H1 (cell line): ENCODE measurements around the gene LRRC45. TPM values are rescaled to one million over a fixed set of nuclear protein-coding genes. Genes with fewer than 3 reads are reported as not detected.
A peak's percentile ranks its signal among the peaks of the same experiment; 100 is the strongest.

Source experiments
- ATF3 ChIP-seq: IDR thresholded peaks from 2 replicates; pipeline ENCODE4 v1.6.1; 2011; ENCODE audit warnings: low read depth, mild to moderate bottlenecking, low read length; ENCODE audit not compliant: insufficient read depth
- BCL11A ChIP-seq, 2 experiments: IDR thresholded peaks; one replicate each; pipeline ENCODE4 v1.6.1; 2011; ENCODE audit warnings: low read depth in 2 of 2, low read length in 2 of 2, mild to moderate bottlenecking in 2 of 2
- CBX8 ChIP-seq: fragments of 300-800, 300-1000 bp; sonication (generic); IDR thresholded peaks from 2 replicates; pipeline ENCODE4 v1.7.1; 2016; ENCODE audit warnings: low read depth, low read length, borderline replicate concordance
- CHD2 ChIP-seq: IDR thresholded peaks from 2 replicates; pipeline ENCODE4 v1.6.1; 2012; ENCODE audit warnings: low read length, improper control_type of control experiment
- CREB1 ChIP-seq: IDR thresholded peaks from 2 replicates; pipeline ENCODE4 v1.6.1; 2012; ENCODE audit warnings: inconsistent platforms
- CTBP2 ChIP-seq: IDR thresholded peaks from 2 replicates; pipeline ENCODE4 v1.7.0; 2011; ENCODE audit warnings: borderline replicate concordance, mild to moderate bottlenecking, moderate library complexity, mixed read lengths, low read length; ENCODE audit not compliant: insufficient read depth, insufficient read length
- FOSL1 ChIP-seq: IDR thresholded peaks from 2 replicates; pipeline ENCODE4 v1.6.1; 2011; ENCODE audit warnings: mild to moderate bottlenecking, low read depth, low read length, moderate library complexity; ENCODE audit not compliant: insufficient read depth
- HDAC2 ChIP-seq, 2 experiments: fragments of 300-600 bp in 1 of 2; sonication (generic) in 1 of 2; IDR thresholded peaks; 2 replicates each; pipeline ENCODE4 v1.6.1; 2011 to 2012; ENCODE audit warnings: low read depth in 2 of 2, low read length in 2 of 2, mild to moderate bottlenecking in 2 of 2, moderate library complexity in 2 of 2, borderline replicate concordance in 1 of 2, inconsistent platforms in 1 of 2
- JUND ChIP-seq: IDR thresholded peaks from 2 replicates; pipeline ENCODE4 v1.6.1; 2011; ENCODE audit warnings: mild to moderate bottlenecking, improper control_type of control experiment, low read length
- KDM1A ChIP-seq: fragments of 200-600, 300-600 bp; sonication (generic); IDR thresholded peaks from 2 replicates; pipeline ENCODE4 v1.7.1; 2016; ENCODE audit warnings: mild to moderate bottlenecking, low read length, borderline replicate concordance
- KDM4A ChIP-seq: IDR thresholded peaks from one replicate; pipeline ENCODE4 v1.7.1; 2012; ENCODE audit warnings: low read depth, mild to moderate bottlenecking, moderate library complexity, low read length, inconsistent platforms; ENCODE audit not compliant: severe bottlenecking
- RAD21 ChIP-seq, 2 experiments: IDR thresholded peaks in 1 of 2; conservative IDR thresholded peaks in 1 of 2; 2 replicates each; pipeline ENCODE4 v1.6.1; 2011; ENCODE audit warnings: low read depth in 2 of 2, low read length in 2 of 2, improper control_type of control experiment in 1 of 2, inconsistent platforms in 1 of 2, mild to moderate bottlenecking in 1 of 2, moderate library complexity in 1 of 2
- RFX5 ChIP-seq: IDR thresholded peaks from 2 replicates; pipeline ENCODE4 v1.6.1; 2011; ENCODE audit warnings: low read depth, low read length, improper control_type of control experiment, borderline replicate concordance
- SIN3A ChIP-seq, 2 experiments: IDR thresholded peaks in 1 of 2; conservative IDR thresholded peaks in 1 of 2; 2 replicates each; pipeline ENCODE4 v1.6.1; 2011 to 2012; ENCODE audit warnings: low read length in 2 of 2, improper control_type of control experiment in 1 of 2, low read depth in 1 of 2, mild to moderate bottlenecking in 1 of 2
- SIRT6 ChIP-seq: IDR thresholded peaks from one replicate; pipeline ENCODE4 v1.7.1; 2012; ENCODE audit warnings: low read length, inconsistent platforms
- SP1 ChIP-seq: IDR thresholded peaks from 2 replicates; pipeline ENCODE4 v1.6.1; 2011; ENCODE audit warnings: low read depth, low read length
- SUZ12 ChIP-seq: fragments of 200-600 bp; sonication (generic); IDR thresholded peaks from 2 replicates; pipeline ENCODE4 v1.6.1; 2012; ENCODE audit warnings: mild to moderate bottlenecking, inconsistent platforms, low read length, moderate library complexity, mixed read lengths
- TAF7 ChIP-seq: optimal IDR thresholded peaks from 2 replicates; pipeline ENCODE3; 2011; ENCODE audit warnings: low read depth, mild to moderate bottlenecking, inconsistent platforms, low read length, moderate library complexity, borderline replicate concordance
- TBP ChIP-seq: IDR thresholded peaks from 2 replicates; pipeline ENCODE4 v1.6.1; 2011; ENCODE audit warnings: low read depth, low read length, improper control_type of control experiment
- ZNF274 ChIP-seq: IDR thresholded peaks from 2 replicates; pipeline ENCODE4 v1.7.0; 2012; ENCODE audit warnings: low read length, borderline replicate concordance; ENCODE audit errors: extremely low read depth
- polyA plus RNA-seq, 7 experiments: library from polyadenylated mRNA; depleted of rRNA in 3 of 7; stranded (reverse) in 5 of 7; unstranded in 2 of 7; fragments of >200 nt in 5 of 7; fragments of 200-250 nt in 2 of 7; gene quantifications; 1 replicate in 5 of 7; 2 replicates in 1 of 7; 4 replicates in 1 of 7; pipeline versions ENCODE4 v1.2.1 to v1.2.3, GENCODE V29; 2011 to 2013; ENCODE audit warnings: missing spikeins in 2 of 7, mixed read lengths in 2 of 7
- total RNA-seq: library from RNA; stranded (reverse); fragmentation: NEBNext Ultra II Directional; extraction: Animal tissue kit (Norgen Biotek cat#: 25700); gene quantifications from 2 replicates; pipeline ENCODE4 v1.2.1, GENCODE V29; 2021

The LRRC45 gene
- total and polyA plus RNA-seq, 2 of the 8 experiments (the other 6 are each of a cell fraction or from before 2014, with no cell fraction given) = 11.5 to 29.0 TPM

- peak; percentile 69 to 80; a peak in 3 of 4 replicates for TF ChIP-seq SIN3A (conservative IDR thresholded peaks at IDR 0.05 in 1 of 2, IDR thresholded peaks at IDR 0.05 in 1 of 2; ENCODE audit: low read depth in 1 of 2, low read length in 2 of 2)
- TF ChIP-seq TBP = peak; percentile 85
- no peak for TF ChIP-seq BCL11A (IDR thresholded peaks at IDR 0.05; ENCODE audit: low read depth in 2 of 2, low read length in 2 of 2)
- no peak for TF ChIP-seq SUZ12
- TF ChIP-seq RFX5 = no peak
- TF ChIP-seq CHD2 = peak; percentile 73
- TF ChIP-seq KDM1A = no peak
- no peak for TF ChIP-seq ZNF274
- no peak for TF ChIP-seq SIRT6
- TF ChIP-seq TAF7 = peak; percentile 90
- TF ChIP-seq JUND = peak; percentile 44; the same call in 1 of the 2 replicates
- no peak for TF ChIP-seq FOSL1
- no peak for TF ChIP-seq RAD21 (IDR thresholded peaks at IDR 0.05 in 1 of 2, conservative IDR thresholded peaks at IDR 0.05 in 1 of 2; ENCODE audit: low read depth in 2 of 2, low read length in 2 of 2)
- no peak for TF ChIP-seq SP1
- TF ChIP-seq CTBP2 = peak; percentile 58
- peak; percentile 71 for TF ChIP-seq KDM4A
- peak; percentile 64 for TF ChIP-seq CREB1
- TF ChIP-seq CBX8 = no peak
- no peak for TF ChIP-seq ATF3
- no peak for TF ChIP-seq HDAC2 (IDR thresholded peaks at IDR 0.05; ENCODE audit: borderline replicate concordance in 1 of 2, low read depth in 2 of 2, low read length in 2 of 2)
Observed at GRCh38 chr17:82065638-82066303, 42.7 kb downstream of the LRRC45 start, which contains the start of gene DUS1L (continued).
